Lower lobe of right lung (tissue), 2 donors: ENCODE measurements around the gene STIM1. TPM values are rescaled to one million over a fixed set of nuclear protein-coding genes. Genes with fewer than 3 reads are reported as not detected.

ENCODE experiments used
- ATAC-seq, 2 donors: fragments of 200-7000 bp; cut with Tn5 transposase; one replicate each; pipeline ENCODE4 v1.9.1; 2020 to 2022; ENCODE audit warnings: mild to moderate bottlenecking in 2 of 2, moderate library complexity in 2 of 2
- DNase-seq: peaks from one replicate; pipeline ENCODE4 v3.0.0-alpha.2; 2020
- H3K27ac ChIP-seq: fragments of 200-600 bp; one replicate; pipeline ENCODE4 v1.8.0; 2022
- H3K27me3 ChIP-seq: fragments of 200-600 bp; one replicate; pipeline ENCODE4 v1.8.0; 2022; ENCODE audit warnings: low read depth
- H3K36me3 ChIP-seq: fragments of 200-600 bp; one replicate; pipeline ENCODE4 v1.8.0; 2022; ENCODE audit warnings: mild to moderate bottlenecking
- H3K4me1 ChIP-seq: fragments of 200-600 bp; one replicate; pipeline ENCODE4 v1.8.0; 2022
- H3K4me3 ChIP-seq: fragments of 200-600 bp; one replicate; pipeline ENCODE4 v1.8.0; 2022; ENCODE audit warnings: mild to moderate bottlenecking
- H3K9me3 ChIP-seq: fragments of 200-600 bp; one replicate; pipeline ENCODE4 v1.8.0; 2022
- intact Hi-C: fragments of 100-400 bp; cut with DNase I; formaldehyde crosslinking; loops from one replicate; pipeline ENCODE4 v1.11.0; 2022
- total RNA-seq: library from RNA; stranded (reverse); fragmentation: NEBNext Ultra II Directional; extraction: Animal tissue kit (Norgen Biotek cat#: 25700); gene quantifications from one replicate; pipeline ENCODE4 v1.2.1, GENCODE V29; 2021
- TF ChIP-seq, protein P1 (sequence below): fragments of 200-600 bp; IDR thresholded peaks from one replicate; pipeline ENCODE4 v1.8.0; 2022; ENCODE audit warnings: antibody characterized with exemption, mild to moderate bottlenecking
- donor health status: DM: no; HTN: yes; CAD: no; lungs with severe emphysema.

STIM1 gene
- total RNA-seq, 1 donor from 2014 or later, result 59.5 TPM

DNA sequence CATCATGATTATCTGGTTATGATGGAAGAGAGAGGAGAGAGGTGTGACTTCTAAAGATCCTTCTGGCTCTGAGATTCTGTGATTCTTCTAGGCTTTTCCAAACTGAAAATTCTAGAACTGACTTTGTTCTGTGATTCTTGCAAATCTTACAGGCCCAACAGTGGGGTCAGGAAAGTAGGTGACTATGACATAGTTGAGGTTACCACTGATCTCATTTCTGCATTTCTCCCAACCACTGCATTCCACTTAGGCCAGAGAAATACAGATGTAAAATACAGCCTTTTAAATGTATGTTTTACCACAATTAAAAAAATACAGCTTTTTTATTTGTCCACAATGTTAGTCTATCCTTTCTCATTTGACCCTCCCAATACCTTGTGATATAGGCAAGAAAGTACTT is 83.7 kb downstream of the STIM1 start:
- no peaks in the 10 kb centered on the region for H3K27me3 ChIP-seq
- H3K4me3 ChIP-seq, result no peak overlapping the region
- TF ChIP-seq, protein P1, sequence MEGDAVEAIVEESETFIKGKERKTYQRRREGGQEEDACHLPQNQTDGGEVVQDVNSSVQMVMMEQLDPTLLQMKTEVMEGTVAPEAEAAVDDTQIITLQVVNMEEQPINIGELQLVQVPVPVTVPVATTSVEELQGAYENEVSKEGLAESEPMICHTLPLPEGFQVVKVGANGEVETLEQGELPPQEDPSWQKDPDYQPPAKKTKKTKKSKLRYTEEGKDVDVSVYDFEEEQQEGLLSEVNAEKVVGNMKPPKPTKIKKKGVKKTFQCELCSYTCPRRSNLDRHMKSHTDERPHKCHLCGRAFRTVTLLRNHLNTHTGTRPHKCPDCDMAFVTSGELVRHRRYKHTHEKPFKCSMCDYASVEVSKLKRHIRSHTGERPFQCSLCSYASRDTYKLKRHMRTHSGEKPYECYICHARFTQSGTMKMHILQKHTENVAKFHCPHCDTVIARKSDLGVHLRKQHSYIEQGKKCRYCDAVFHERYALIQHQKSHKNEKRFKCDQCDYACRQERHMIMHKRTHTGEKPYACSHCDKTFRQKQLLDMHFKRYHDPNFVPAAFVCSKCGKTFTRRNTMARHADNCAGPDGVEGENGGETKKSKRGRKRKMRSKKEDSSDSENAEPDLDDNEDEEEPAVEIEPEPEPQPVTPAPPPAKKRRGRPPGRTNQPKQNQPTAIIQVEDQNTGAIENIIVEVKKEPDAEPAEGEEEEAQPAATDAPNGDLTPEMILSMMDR, result no peak
- no peaks in the 10 kb centered on the region for H3K9me3 ChIP-seq
- ATAC-seq (no peak), DNase-seq (no peak)
- peak overlapping the region; percentile 37 for H3K27ac ChIP-seq
- H3K36me3 ChIP-seq, result no peaks in the 10 kb centered on the region
- H3K4me1 ChIP-seq, result peaks cover 40% of the 10 kb centered on the region
- intact Hi-C loops, result no loop called here

DNA sequence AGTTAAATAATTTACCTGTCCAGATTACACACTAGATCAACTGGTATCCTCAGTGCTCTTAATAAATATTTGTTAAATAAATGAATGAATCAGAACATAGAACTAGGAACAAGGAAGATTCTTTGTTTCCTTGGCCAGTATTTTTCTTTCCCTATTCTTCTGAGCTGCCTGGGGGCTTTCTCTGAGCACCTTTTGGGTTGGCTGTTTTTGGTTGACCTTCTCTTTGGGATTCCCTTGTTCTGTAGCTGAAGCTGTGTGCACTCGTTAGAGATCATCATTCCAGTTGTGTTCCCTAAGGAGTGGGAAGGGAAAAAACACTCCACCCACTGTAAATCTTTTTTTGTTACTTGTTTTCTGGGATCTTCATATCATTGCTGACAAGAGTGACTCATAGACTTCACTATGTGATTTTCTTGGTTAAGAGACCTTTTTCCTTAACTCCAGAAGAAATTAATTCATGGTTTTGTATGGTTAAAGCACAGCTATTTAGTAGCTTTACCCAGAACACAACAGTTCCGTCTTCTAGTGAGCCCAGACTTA is 84.3 kb downstream of the STIM1 start:
- no peak for DNase-seq
- Histone ChIP-seq H3K36me3 (no peaks in the 10 kb centered on the region), H3K4me1 (peaks cover 45% of the 10 kb centered on the region), H3K9me3 (no peaks in the 10 kb centered on the region), H3K4me3 (no peak overlapping the region), H3K27me3 (no peaks in the 10 kb centered on the region), H3K27ac (peak overlapping the region; percentile 37)
- ATAC-seq, result no peak
- intact Hi-C loops, result no loop called here
- TF ChIP-seq, protein P1, result no peak

- DNase-seq (no peak), ATAC-seq (peak in 1 of 2 donors; percentile 31)
- H3K4me1 ChIP-seq, result peaks cover 70% of the 10 kb centered on the region
- TF ChIP-seq, protein P1, result no peak
- intact Hi-C loops, result no loop called here
- H3K9me3 ChIP-seq, result no peaks in the 10 kb centered on the region
- H3K4me3 ChIP-seq, result no peak overlapping the region
- H3K27ac ChIP-seq, result peak overlapping the region; percentile 19
- no peaks in the 10 kb centered on the region for H3K27me3 ChIP-seq
- H3K36me3 ChIP-seq, result no peaks in the 10 kb centered on the region
Measured at GRCh38 chr11:3942160-3942955, 86.9 kb downstream of the STIM1 start.

GRCh38 chr11:3942956-3943497 is 87.6 kb downstream of the STIM1 start:
- H3K4me1 ChIP-seq, result peaks cover 77% of the 10 kb centered on the region
- H3K4me3 ChIP-seq, result no peak overlapping the region
- DNase-seq, result no peak
- ATAC-seq, result peak in 1 of 2 donors; percentile 6
- intact Hi-C loops, result no loop called here
- TF ChIP-seq, protein P1, result no peak
- no peaks in the 10 kb centered on the region for H3K9me3 ChIP-seq
- no peaks in the 10 kb centered on the region for H3K36me3 ChIP-seq
- H3K27me3 ChIP-seq, result no peaks in the 10 kb centered on the region
- H3K27ac ChIP-seq, result peak overlapping the region; percentile 19

- H3K36me3 ChIP-seq, result no peaks in the 10 kb centered on the region
- DNase-seq, result no peak
- TF ChIP-seq, protein P1, result no peak
- H3K4me1 ChIP-seq, result peaks cover 79% of the 10 kb centered on the region
- intact Hi-C loops, result no loop called here
- no peaks in the 10 kb centered on the region for H3K9me3 ChIP-seq
- H3K27me3 ChIP-seq, result no peaks in the 10 kb centered on the region
- H3K4me3 ChIP-seq, result no peak overlapping the region
- no peak for ATAC-seq
- no peak overlapping the region for H3K27ac ChIP-seq
Measured at GRCh38 chr11:3944198-3944597, 88.7 kb downstream of the STIM1 start.
